Measurements from ENCODE around the gene GRM8.

GRM8 gene

GRCh38 chr7:127081539-127081938 is 171.2 kb downstream of the GRM8 start:
- no peak for TF ChIP-seq CTCF (IDR thresholded peaks at IDR 0.05; ENCODE audit: insufficient read depth, low read length, missing control alignments)
- no peak for DNase-seq (ENCODE audit: low read depth, low spot score)
- ChIA-PET CTCF (no interaction called here), POLR2A (no interaction called here)
- no peak overlapping the region for H3K4me3 ChIP-seq (ENCODE audit: low read depth, low read length)

DNA sequence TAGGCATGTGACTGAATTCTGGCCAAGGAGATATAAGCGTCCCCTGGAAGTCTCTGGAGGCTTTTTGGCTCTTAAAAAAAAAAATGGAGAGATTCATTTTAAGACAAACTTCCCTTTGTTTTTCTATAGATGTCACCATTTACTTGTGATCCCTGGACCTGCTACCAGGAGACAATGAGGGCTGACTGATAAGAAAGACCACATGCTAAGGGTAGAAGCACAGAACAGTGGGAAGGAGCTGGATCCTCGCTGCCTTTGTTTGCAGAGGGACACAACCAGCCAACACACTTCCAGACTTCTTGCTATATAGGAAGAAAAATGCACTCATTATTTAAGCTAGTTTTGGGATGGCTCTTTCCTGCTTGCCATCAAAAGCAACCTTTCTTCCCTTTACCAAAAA is 172.2 kb downstream of the GRM8 start:
- CTCF ChIA-PET, result no interaction called here
- no peak for DNase-seq (ENCODE audit: low read depth, low spot score)
- no peak for TF ChIP-seq CTCF (IDR thresholded peaks at IDR 0.05; ENCODE audit: insufficient read depth, low read length, missing control alignments)
- POLR2A ChIA-PET, result no interaction called here
- H3K4me3 ChIP-seq (ENCODE audit: low read depth, low read length), result no peak overlapping the region

GRCh38 chr7:127066974-127067373 is 185.8 kb downstream of the GRM8 start:
- H3K4me3 ChIP-seq (ENCODE audit: low read depth, low read length), result no peak overlapping the region
- POLR2A ChIA-PET, result no interaction called here
- CTCF ChIA-PET, result no interaction called here
- DNase-seq (ENCODE audit: low read depth, low spot score), result no peak
- no peak for TF ChIP-seq CTCF (IDR thresholded peaks at IDR 0.05; ENCODE audit: insufficient read depth, low read length, missing control alignments)

DNA sequence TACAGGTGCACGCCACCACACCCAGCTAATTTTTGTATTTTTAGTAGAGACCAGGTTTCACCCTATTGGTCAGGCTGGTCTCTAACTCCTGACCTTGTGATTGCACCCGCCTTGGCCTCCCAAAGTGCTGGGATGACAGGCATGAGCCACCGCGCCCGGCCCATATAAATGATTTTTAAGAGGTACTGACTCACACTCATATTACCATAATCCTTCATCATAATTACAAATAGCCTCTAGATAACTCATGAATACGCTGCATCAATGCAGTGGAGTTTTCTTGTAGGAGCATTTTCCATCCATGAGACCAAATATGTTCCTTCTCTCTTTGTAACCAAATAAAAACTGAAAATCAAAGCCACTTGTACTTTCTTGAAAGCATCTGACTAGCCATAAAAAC is 193.3 kb downstream of the GRM8 start:
- no peak overlapping the region for H3K4me3 ChIP-seq (ENCODE audit: low read depth, low read length)
- TF ChIP-seq CTCF (IDR thresholded peaks at IDR 0.05; ENCODE audit: insufficient read depth, low read length, missing control alignments), result no peak
- no peak for DNase-seq (ENCODE audit: low read depth, low spot score)
- ChIA-PET POLR2A (no interaction called here), CTCF (no interaction called here)

DNA sequence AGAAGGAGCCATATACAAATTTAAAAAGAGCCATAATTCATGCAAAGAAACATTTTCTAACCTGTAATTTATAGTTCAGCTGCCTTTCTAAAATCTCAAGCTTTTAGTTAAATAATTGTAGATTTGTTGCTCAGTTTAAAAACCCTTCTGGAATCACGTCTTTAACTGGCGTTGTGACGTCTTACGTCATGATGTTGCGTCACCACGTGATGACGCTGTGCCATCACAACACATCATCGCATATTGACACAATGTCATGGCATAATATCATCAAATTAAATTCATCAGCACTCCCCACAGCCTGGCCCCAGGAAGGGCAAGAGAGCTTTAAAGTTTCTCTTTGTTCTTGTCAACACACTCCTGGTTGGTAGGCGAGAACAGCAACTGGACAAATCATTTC is 194.8 kb downstream of the GRM8 start:
- ChIA-PET POLR2A (no interaction called here), CTCF (no interaction called here)
- TF ChIP-seq CTCF (IDR thresholded peaks at IDR 0.05; ENCODE audit: insufficient read depth, low read length, missing control alignments), result no peak
- no peak for DNase-seq (ENCODE audit: low read depth, low spot score)
- H3K4me3 ChIP-seq (ENCODE audit: low read depth, low read length), result no peak overlapping the region

- TF ChIP-seq CTCF (IDR thresholded peaks at IDR 0.05; ENCODE audit: insufficient read depth, low read length, missing control alignments), result no peak
- POLR2A ChIA-PET, result no interaction called here
These were observed 196.5 kb downstream of the GRM8 start for GRCh38 chr7:127056202-127056601.

More at GRCh38 chr7:127056202-127056601, 196.5 kb downstream of the GRM8 start:
- no peak for DNase-seq (ENCODE audit: low read depth, low spot score)
- H3K4me3 ChIP-seq (ENCODE audit: low read depth, low read length), result no peak overlapping the region
- CTCF ChIA-PET, result no interaction called here

All from AG04449 (cell line).